Inflammatory macrophage treated with lipopolysaccharide for 4 hours (primary cell): Measurements from ENCODE around the gene ATAD3C.
"Not testable (repeated sequence)": the region's sequence is repeated elsewhere in the genome, so short reads cannot be mapped to it uniquely, and the experiment has no call there.

Experiments used
- DNase-seq: peaks from one replicate; pipeline ENCODE4 v3.0.0-alpha.2; 2020

Gene ATAD3C

GRCh38 chr1:1511533-1512285, 62.2 kb downstream of the ATAD3C start, which contains the start of gene ATAD3A:
TSS of gene ATAD3A (plus strand) at chr1:1512162. CDS start at chr1:1512269, 107 bp downstream.
- peak; percentile 99 for DNase-seq

DNA sequence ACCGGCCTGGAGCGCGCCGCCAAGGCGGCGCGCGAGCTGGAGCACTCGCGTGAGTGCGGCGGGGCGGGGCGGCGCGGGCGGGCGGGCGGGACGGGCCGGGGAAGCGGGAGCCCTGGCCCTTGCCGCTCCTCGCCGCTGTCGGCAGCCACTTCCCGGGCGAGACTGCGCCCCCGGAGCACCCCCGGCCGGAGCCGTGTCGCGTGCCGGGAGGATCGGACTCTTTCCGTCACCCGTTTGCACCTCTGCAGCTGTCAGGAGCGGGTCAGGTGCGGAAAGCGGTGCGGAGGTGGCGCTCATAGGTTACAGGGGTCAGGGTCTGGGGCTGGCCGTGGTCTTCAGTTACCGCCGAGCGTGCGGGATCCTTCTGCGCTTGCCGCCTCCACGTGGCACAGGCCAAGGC, 62.9 kb downstream of the ATAD3C start:
- not testable (repeated sequence) for DNase-seq

- DNase-seq: not testable (repeated sequence)
Observed at GRCh38 chr1:1513675-1514074, 64.2 kb downstream of the ATAD3C start.

DNA sequence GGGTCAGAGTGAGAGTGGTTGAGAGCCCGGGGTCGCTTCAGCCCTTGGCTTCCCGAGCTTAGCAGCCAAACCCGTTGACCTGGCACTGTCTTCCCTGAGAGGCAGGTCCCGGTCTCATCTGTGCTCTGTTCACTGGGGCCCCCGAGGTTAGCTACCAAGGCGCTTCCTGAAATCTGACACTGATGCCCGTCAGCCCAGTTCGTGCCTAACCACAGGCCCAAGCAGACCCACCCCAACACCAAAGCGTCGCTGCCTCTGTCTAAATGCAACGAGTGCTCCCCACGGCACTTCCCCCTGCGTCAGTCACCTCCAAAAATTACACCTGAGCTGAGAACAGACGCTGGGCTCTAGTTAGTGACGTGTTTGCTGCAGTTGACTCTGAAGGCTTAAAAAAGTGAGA, 64.9 kb downstream of the ATAD3C start:
- not testable (repeated sequence) for DNase-seq

GRCh38 chr1:1516923-1517322, 67.4 kb downstream of the ATAD3C start:
- DNase-seq: not testable (repeated sequence)

DNA sequence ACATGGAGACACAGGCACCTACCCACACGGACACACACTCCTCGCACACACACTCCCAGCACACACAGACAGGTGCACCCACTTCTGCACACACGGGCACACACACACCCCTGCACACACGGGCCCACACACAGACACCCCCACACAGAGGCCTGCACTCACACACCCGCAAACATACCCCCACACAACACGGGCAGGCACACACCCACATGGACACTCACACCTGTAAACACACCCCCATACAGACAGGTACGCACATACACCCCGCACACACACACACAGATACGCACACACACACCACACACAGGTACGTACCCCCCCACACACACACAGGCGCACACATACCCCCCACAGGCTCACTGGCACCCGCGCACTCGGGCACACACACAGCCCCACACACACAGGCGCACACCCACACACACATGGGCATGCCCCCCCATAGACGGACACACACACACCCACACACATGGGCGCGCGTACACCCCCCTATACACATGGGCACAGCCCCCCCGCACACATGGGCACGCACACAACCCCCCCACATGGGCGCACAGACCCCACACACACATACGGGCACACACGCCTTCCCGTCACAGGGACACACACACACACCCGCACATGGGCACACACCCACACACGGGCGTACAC, 68.6 kb downstream of the ATAD3C start:
- no peak for DNase-seq

DNA sequence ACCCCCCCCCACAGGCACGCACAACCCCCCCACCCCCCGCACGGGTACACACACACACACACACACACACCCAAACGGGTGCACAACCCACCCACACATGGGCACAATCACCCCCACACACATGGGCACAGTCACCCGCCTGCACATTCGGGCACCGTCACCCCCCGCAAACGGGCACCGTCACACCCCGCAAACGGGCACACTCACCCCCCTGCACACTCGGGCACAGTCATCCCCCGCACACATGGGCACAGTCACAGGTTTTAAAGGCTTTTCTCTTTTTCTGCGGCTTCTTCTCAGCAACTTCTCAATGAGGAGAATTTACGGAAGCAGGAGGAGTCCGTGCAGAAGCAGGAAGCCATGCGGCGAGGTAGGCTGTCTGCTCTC, 69.1 kb downstream of the ATAD3C start:
- not testable (repeated sequence) for DNase-seq
